K562 (cell line): Measurements from ENCODE around the gene ANXA3. TPM values are rescaled to one million over a fixed set of nuclear protein-coding genes. Genes with fewer than 3 reads are reported as not detected.

ENCODE experiments used
- ATAC-seq: fragments of 200-7000 bp; cut with Tn5 transposase; 3 replicates; pipeline ENCODE4 v1.9.1; 2020; ENCODE audit warnings: moderate library complexity
- BruUV-seq: library from RNA; stranded (reverse); fragments of 400-500 nt; replicated peaks from 2 replicates; lab custom pipeline; 2021; lab: Mats Ljungman, UMichigan
- CTCF ChIA-PET: fragments of 300-600 bp; formaldehyde crosslinking; extraction: SDS; loops from one replicate; lab custom pipeline; 2021; ENCODE audit warnings: low intra/inter-chr PET ratio; lab: Yijun Ruan, JAX
- POLR2A ChIA-PET: fragments of 300-600, 350-650 bp; sonication (Branson Sonifier 250); formaldehyde crosslinking; extraction: SDS; loops from one replicate; lab custom pipeline; 2021; ENCODE audit warnings: antibody characterized with exemption, inconsistent platforms; lab: Yijun Ruan, JAX
- DNase-seq, 4 experiments: peaks; one replicate each; pipeline versions ENCODE4 v3.0.0 to v3.0.0-alpha.2; 2011 to 2018; ENCODE audit warnings: low spot score in 3 of 4, mixed read lengths in 3 of 4; ENCODE audit errors: extremely low read depth in 1 of 4
- FAIRE-seq: peaks from 2 replicates; lab custom pipeline; 2011; peaks lifted over from hg19 to GRCh38; lab: Jason Lieb, UNC
- H2AFZ ChIP-seq: 2 replicates; pipeline ENCODE4 v1.6.0; 2011; ENCODE audit warnings: low read depth, low read length, control low read depth, inconsistent platforms
- H3K27ac ChIP-seq: fragments of 200-600 bp; 3 replicates; pipeline ENCODE4 v1.8.0; 2011; ENCODE audit warnings: low read depth, mild to moderate bottlenecking, control low read depth, inconsistent platforms, low read length, moderate library complexity, mixed read lengths; ENCODE audit errors: extremely low read depth
- H3K27me3 ChIP-seq, 2 experiments: fragments of 300-600 bp in 1 of 2; 2 replicates in 1 of 2; 3 replicates in 1 of 2; pipeline versions ENCODE4 v1.6.0 to v1.8.0; 2011; ENCODE audit warnings: inconsistent platforms in 2 of 2, low read length in 2 of 2, mild to moderate bottlenecking in 1 of 2, mixed read lengths in 1 of 2, moderate library complexity in 1 of 2; ENCODE audit not compliant: control insufficient read depth in 2 of 2, insufficient read depth in 2 of 2
- H3K36me3 ChIP-seq: fragments of 300-600 bp; 3 replicates; pipeline ENCODE4 v1.8.0; 2011; ENCODE audit warnings: mild to moderate bottlenecking, low read length, inconsistent platforms; ENCODE audit not compliant: control insufficient read depth, insufficient read depth
- H3K4me1 ChIP-seq, 2 experiments: fragments of 200-600 bp in 1 of 2; replicated peaks in 1 of 2; 2 replicates in 1 of 2; 3 replicates in 1 of 2; pipeline versions ENCODE4 v1.5.1 to v1.8.0; 2011; ENCODE audit warnings: inconsistent platforms in 2 of 2, low read length in 2 of 2, mild to moderate bottlenecking in 1 of 2, mixed read lengths in 1 of 2, moderate library complexity in 1 of 2; ENCODE audit not compliant: control insufficient read depth in 2 of 2, insufficient read depth in 2 of 2
- H3K4me2 ChIP-seq: 2 replicates; pipeline ENCODE4 v1.6.1; 2011; ENCODE audit warnings: low read length, control low read depth, inconsistent platforms, mixed read lengths; ENCODE audit not compliant: insufficient read depth
- H3K4me3 ChIP-seq: fragments of 200-600 bp; sonication (generic), shearing (Covaris generic); 2 replicates; pipeline ENCODE4 v1.5.1; 2016; ENCODE audit warnings: control low read depth, inconsistent platforms
- H3K79me2 ChIP-seq: fragments of 200-600 bp; 3 replicates; pipeline ENCODE4 v1.8.0; 2011; ENCODE audit warnings: low read length, inconsistent platforms; ENCODE audit not compliant: control insufficient read depth, insufficient read depth
- H3K9ac ChIP-seq, 2 experiments: 2 replicates each; pipeline versions ENCODE4 v1.6.0 to v1.6.1; 2011; ENCODE audit warnings: low read depth in 2 of 2, low read length in 2 of 2, control low read depth in 1 of 2, inconsistent platforms in 1 of 2, mild to moderate bottlenecking in 1 of 2, mixed read lengths in 1 of 2; ENCODE audit not compliant: insufficient read depth in 1 of 2
- H3K9me1 ChIP-seq: one replicate; pipeline ENCODE4 v1.6.0; 2011; ENCODE audit warnings: inconsistent platforms, mild to moderate bottlenecking, low read length, moderate library complexity; ENCODE audit not compliant: control insufficient read depth, insufficient read depth
- H3K9me3 ChIP-seq: replicated peaks from 2 replicates; pipeline ENCODE4 v1.5.1; 2011; ENCODE audit warnings: low read depth, low read length, inconsistent platforms; ENCODE audit not compliant: control insufficient read depth, insufficient read depth
- H4K20me1 ChIP-seq: replicated peaks from 2 replicates; pipeline ENCODE4 v1.6.1; 2011; ENCODE audit warnings: low read length, inconsistent platforms, mixed read lengths; ENCODE audit not compliant: control insufficient read depth, insufficient read depth
- HOMEZ ChIP-seq: fragments of 250-450 bp; sonication (Bioruptor Pico); IDR thresholded peaks from 2 replicates; pipeline ENCODE4 v1.4.0; 2020; ENCODE audit warnings: mild to moderate bottlenecking, moderate library complexity
- NCOA6 ChIP-seq: fragments of 450-650 bp; IDR thresholded peaks from 2 replicates; pipeline ENCODE4 v1.6.1; 2017; ENCODE audit warnings: mild to moderate bottlenecking
- NFRKB ChIP-seq: fragments of 450-650 bp; IDR thresholded peaks from 2 replicates; pipeline ENCODE4 v1.6.1; 2016; ENCODE audit warnings: low read depth
- RBBP5 ChIP-seq: fragments of 200-600 bp; sonication (generic); IDR thresholded peaks from 2 replicates; pipeline ENCODE4 v1.6.1; 2012; ENCODE audit warnings: borderline replicate concordance, mild to moderate bottlenecking, low read length, control low read depth, inconsistent platforms; ENCODE audit not compliant: insufficient read depth, poor library complexity, severe bottlenecking
- RBFOX2 ChIP-seq: fragments of 200-400 bp; formaldehyde crosslinking; IDR thresholded peaks from 2 replicates; pipeline ENCODE4 v1.6.1; 2017; ENCODE audit warnings: low read depth, mild to moderate bottlenecking, low read length, moderate library complexity
- RBM25 ChIP-seq: fragments of 200-400 bp; formaldehyde crosslinking; IDR thresholded peaks from 2 replicates; pipeline ENCODE4 v1.6.1; 2018; ENCODE audit warnings: low read length, low read depth, moderate library complexity; ENCODE audit not compliant: severe bottlenecking
- SIX5 ChIP-seq, 2 experiments: IDR thresholded peaks; 2 replicates each; pipeline ENCODE4 v1.6.1; 2011; ENCODE audit warnings: low read length in 2 of 2, borderline replicate concordance in 1 of 2, low read depth in 1 of 2, mild to moderate bottlenecking in 1 of 2, moderate library complexity in 1 of 2; ENCODE audit not compliant: insufficient read depth in 1 of 2
- SREBF2 ChIP-seq: sonication (generic); formaldehyde crosslinking; IDR thresholded peaks from 2 replicates; pipeline ENCODE4 v1.4.0; 2020; ENCODE audit warnings: mild to moderate bottlenecking, missing genetic modification reagents
- TFAM ChIP-seq: fragments of 250-450 bp; sonication (Bioruptor Pico); conservative IDR thresholded peaks from 2 replicates; pipeline ENCODE4 v1.5.0; 2021; ENCODE audit warnings: mild to moderate bottlenecking, moderate library complexity
- TSHZ1 ChIP-seq: fragments of 250-450 bp; sonication (Bioruptor Pico); IDR thresholded peaks from 2 replicates; pipeline ENCODE4 v1.4.0; 2020; ENCODE audit warnings: mild to moderate bottlenecking, moderate library complexity
- ZBTB5 ChIP-seq: fragments of 450-650 bp; IDR thresholded peaks from 2 replicates; pipeline ENCODE4 v1.6.1; 2017; ENCODE audit warnings: antibody characterized with exemption
- ZNF184 ChIP-seq: sonication (generic); formaldehyde crosslinking; IDR thresholded peaks from 2 replicates; pipeline ENCODE4 v1.5.0; 2020; ENCODE audit warnings: missing genetic modification reagents
- ZNF717 ChIP-seq: fragments of 250-450 bp; sonication (Bioruptor Pico); IDR thresholded peaks from 2 replicates; pipeline ENCODE4 v1.5.0; 2021
- WGBS: fragments of 100-300 bp; shearing (Covaris generic); methylation state at CpG from one replicate; pipeline ENCODE4 v1.1.6; 2016; ENCODE audit warnings: low coverage, mixed read lengths; ENCODE audit not compliant: insufficient coverage; ENCODE audit errors: missing lambda C conversion rate; 5-methylcytosine and 5-hydroxymethylcytosine counted together
- in situ Hi-C: fragments of 300-500 bp; cut with MboI; formaldehyde crosslinking; loops from 4 replicates; pipeline ENCODE4 v1.15.0; 2018; ENCODE audit warnings: inconsistent platforms, mixed read lengths
- intact Hi-C: fragments of 100-400 bp; cut with micrococcal nuclease; formaldehyde crosslinking; loops from 2 replicates; pipeline ENCODE4 v1.14.2; 2022
- polyA plus RNA-seq, 8 experiments: library from polyadenylated mRNA; depleted of rRNA in 4 of 8; stranded (reverse) in 5 of 8; unstranded in 3 of 8; fragments of >200 nt; fragmentation: Nextera tagmentation in 2 of 8; fragmentation: Illumina TruSeq in 1 of 8; extraction: Ambion mirVana in 2 of 8; extraction: Trizol in 1 of 8; gene quantifications; 2 replicates each; pipeline versions ENCODE4 v1.2.1 to v1.2.3, GENCODE V29; 2011 to 2014; ENCODE audit warnings: inconsistent platforms in 1 of 8, missing spikeins in 1 of 8
- total RNA-seq, 7 experiments: library from RNA; depleted of rRNA in 6 of 7; stranded (reverse); fragments of >200 nt in 6 of 7; fragmentation: Illumina TruSeq in 2 of 7; extraction: Trizol in 2 of 7; gene quantifications; 2 replicates each; pipeline versions ENCODE4 v1.2.1 to v1.2.3, GENCODE V29; 2011 to 2021; ENCODE audit warnings: low replicate concordance in 1 of 7

Gene ANXA3
- total and polyA plus RNA-seq, 9 of the 15 experiments (the other 6 are each of a cell fraction or from before 2014, with no cell fraction given), result 6.3 to 15.5 (median 9.8) TPM

GRCh38 chr4:78520808-78521226, 30.8 kb upstream of the ANXA3 start:
- Histone ChIP-seq H3K4me2 (no peak overlapping the region), H3K9ac (no peak overlapping the region), H3K9me3 (no peaks in the 10 kb centered on the region), H3K79me2 (no peaks in the 10 kb centered on the region), H3K27ac (no peak overlapping the region), H3K4me3 (no peak overlapping the region), H4K20me1 (no peaks in the 10 kb centered on the region), H3K36me3 (no peaks in the 10 kb centered on the region), H3K9me1 (no peaks in the 10 kb centered on the region), H3K27me3 (peaks cover 0 to 1% of the 10 kb centered on the region in 2 experiments; a peak in 2 of 5 replicates), H3K4me1 (peaks cover 0 to 9% of the 10 kb centered on the region in 2 experiments; a peak in 2 of 5 replicates), H2AFZ (peak overlapping the region; percentile 68)
- POLR2A ChIA-PET, result interaction anchor here (0.7 kb wide), 1 partner anchor 127 kb away, joined by 3 read pairs; no protein-coding TSS in a partner anchor
- no peak for DNase-seq
- CTCF ChIA-PET, result no interaction called here
- in situ Hi-C loops, result no loop called here
- BruUV-seq, result no TSS peak
- TF ChIP-seq SREBF2 (no peak), TFAM (CRISPR knock-in tag) (no peak), ZNF717 (CRISPR knock-in tag) (no peak), SIX5 (IDR thresholded peaks at IDR 0.05; ENCODE audit: borderline replicate concordance in 1 of 2, insufficient read depth in 1 of 2, low read depth in 1 of 2, low read length in 2 of 2) (no peak), RBFOX2 (no peak), NFRKB (no peak), ZNF184 (CRISPR knock-in tag) (no peak), ZBTB5 (no peak), HOMEZ (no peak), RBBP5 (no peak), NCOA6 (no peak), TSHZ1 (CRISPR knock-in tag) (no peak), RBM25 (no peak)
- FAIRE-seq, result no peak
- no peak for ATAC-seq
- intact Hi-C loops, result loop anchor here (10.0 kb wide), 1 partner anchor 344 kb away; no protein-coding TSS in a partner anchor
- WGBS, result 7% methylated on average over 3 of the region's 3 CpGs
